DMS153 (cell line): ENCODE data around the gene ROBO1.

Experiments
- DNase-seq: peaks from one replicate; lab custom pipeline; 2025; lab: John Stamatoyannopoulos, UW

ROBO1 gene

GRCh38 chr3:79461129-79461792 is 306.5 kb downstream of the ROBO1 start:
- no peak for DNase-seq

GRCh38 chr3:79453600-79453999 is 314.2 kb downstream of the ROBO1 start:
- no peak for DNase-seq

- no peak for DNase-seq
Observed at GRCh38 chr3:79436387-79436786, 331.4 kb downstream of the ROBO1 start.

- no peak for DNase-seq
Observed at GRCh38 chr3:79427081-79427480, 340.7 kb downstream of the ROBO1 start.

- DNase-seq, result no peak
Observed at GRCh38 chr3:79424811-79425210, 343.0 kb downstream of the ROBO1 start.

- no peak for DNase-seq
Observed at GRCh38 chr3:79423417-79423816, 344.4 kb downstream of the ROBO1 start.

- no peak for DNase-seq
Observed at GRCh38 chr3:79421273-79421672, 346.5 kb downstream of the ROBO1 start.

- DNase-seq, result no peak
Observed at GRCh38 chr3:79418855-79419621, 348.8 kb downstream of the ROBO1 start.

- no peak for DNase-seq
Observed at GRCh38 chr3:79415356-79415755, 352.4 kb downstream of the ROBO1 start.

- no peak for DNase-seq
Observed at GRCh38 chr3:79414806-79415205, 353.0 kb downstream of the ROBO1 start.

GRCh38 chr3:79414035-79414434 is 353.8 kb downstream of the ROBO1 start:
- DNase-seq, result no peak

- DNase-seq, result no peak
Observed at GRCh38 chr3:79412537-79412936, 355.3 kb downstream of the ROBO1 start.

GRCh38 chr3:79410617-79411016 is 357.2 kb downstream of the ROBO1 start:
- no peak for DNase-seq

- no peak for DNase-seq
Observed at GRCh38 chr3:79410136-79410535, 357.7 kb downstream of the ROBO1 start.

- DNase-seq, result no peak
Observed at GRCh38 chr3:79406175-79406574, 361.6 kb downstream of the ROBO1 start.

GRCh38 chr3:79405183-79405582 is 362.6 kb downstream of the ROBO1 start:
- peak; percentile 41 for DNase-seq

- no peak for DNase-seq
Observed at GRCh38 chr3:79396595-79396994, 371.2 kb downstream of the ROBO1 start.

GRCh38 chr3:79392479-79392878 is 375.3 kb downstream of the ROBO1 start:
- no peak for DNase-seq

GRCh38 chr3:79390352-79390751 is 377.4 kb downstream of the ROBO1 start:
- DNase-seq, result no peak

- DNase-seq, result no peak
Observed at GRCh38 chr3:79385211-79385610, 382.6 kb downstream of the ROBO1 start.

- no peak for DNase-seq
Observed at GRCh38 chr3:79383402-79384012, 384.3 kb downstream of the ROBO1 start.

GRCh38 chr3:79380581-79380980 is 387.2 kb downstream of the ROBO1 start:
- DNase-seq, result no peak

- no peak for DNase-seq
Observed at GRCh38 chr3:79378064-79378463, 389.7 kb downstream of the ROBO1 start.
